Measurements from ENCODE around the gene CEP290.

- TF ChIP-seq SUZ12 (IDR thresholded peaks at IDR 0.05) (no peak), HDGF (IDR thresholded peaks at IDR 0.05; ENCODE audit: borderline replicate concordance) (no peak), SP1 (IDR thresholded peaks at IDR 0.05) (no peak), FOXK2 (IDR thresholded peaks at IDR 0.05) (no peak)
Measured at GRCh38 chr12:88006351-88006750, 135.5 kb downstream of the CEP290 start.
